Measurements from ENCODE around the gene ILF2. TPM values are rescaled to one million over a fixed set of nuclear protein-coding genes. Genes with fewer than 3 reads are reported as not detected.

Gene ILF2
- total RNA-seq, 3 donors from 2014 or later, result 92.2 to 169 (median 147) TPM

DNA sequence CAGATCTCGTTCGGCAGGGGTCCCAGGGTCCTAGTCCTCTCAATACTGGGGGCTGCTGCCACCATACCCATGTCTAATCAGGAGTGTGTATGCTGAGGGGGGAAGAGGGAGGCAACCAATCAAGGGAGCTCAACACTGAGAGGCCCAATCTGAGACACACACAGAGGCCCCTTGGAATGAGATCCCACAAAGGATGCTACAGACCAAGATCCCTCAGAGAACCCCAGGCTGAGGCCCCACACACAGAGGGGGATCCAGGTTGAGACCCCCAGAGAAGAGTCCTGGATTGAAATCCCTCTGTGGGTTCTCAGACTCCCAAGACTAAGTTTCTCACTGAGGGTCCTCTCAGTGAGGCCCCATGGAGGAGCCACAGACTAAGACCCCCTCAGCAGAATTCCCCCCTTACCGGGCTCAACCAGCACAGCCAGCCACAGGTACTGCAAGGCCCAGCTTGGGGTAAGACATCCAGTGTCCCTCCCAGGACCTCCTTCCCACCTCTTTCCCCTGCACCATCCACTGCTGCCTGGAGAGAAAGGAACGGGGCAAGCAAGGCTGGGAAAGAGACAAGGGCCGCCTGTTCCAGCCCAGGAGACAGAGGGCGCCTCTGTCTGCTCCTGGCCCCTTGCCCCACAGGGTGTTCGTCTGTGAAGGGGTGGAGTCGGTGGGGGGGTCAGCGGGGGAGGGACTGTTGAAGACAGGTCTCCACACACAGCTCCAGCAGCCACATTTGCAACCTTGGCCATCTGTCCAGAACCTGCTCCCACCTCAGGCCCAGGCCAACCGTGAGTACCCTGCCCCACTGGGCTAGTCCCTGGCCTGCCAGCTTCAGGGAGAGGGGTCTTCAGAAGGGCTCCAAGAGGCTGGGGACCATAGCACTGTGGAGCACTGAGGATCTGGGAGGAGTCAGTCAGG lies 42.8 kb downstream of the ILF2 start, which contains the start of gene S100A1:
TSS of gene S100A1 (plus strand) at position 720 of the 912 bp plus-strand sequence. CDS start 2,088 bp downstream, outside the sequence.
- peak; percentile 68 to 73 for DNase-seq (ENCODE audit: low spot score in 2 of 2)
- intact Hi-C loops (cut with DNase I; ENCODE audit: low total_unique reads), result loop anchor here (10.0 kb wide), 1 partner anchor 53 kb away; no protein-coding TSS in a partner anchor
- H3K4me3 ChIP-seq, result peak within 1 kb of the TSS; percentile 56 to 74 (median 61)
- H3K9me3 ChIP-seq, result no peaks in the 10 kb centered on the region
- H3K4me1 ChIP-seq, result peaks cover 0 to 3% of the 10 kb centered on the region in 2 donors
- TF ChIP-seq, protein P1, sequence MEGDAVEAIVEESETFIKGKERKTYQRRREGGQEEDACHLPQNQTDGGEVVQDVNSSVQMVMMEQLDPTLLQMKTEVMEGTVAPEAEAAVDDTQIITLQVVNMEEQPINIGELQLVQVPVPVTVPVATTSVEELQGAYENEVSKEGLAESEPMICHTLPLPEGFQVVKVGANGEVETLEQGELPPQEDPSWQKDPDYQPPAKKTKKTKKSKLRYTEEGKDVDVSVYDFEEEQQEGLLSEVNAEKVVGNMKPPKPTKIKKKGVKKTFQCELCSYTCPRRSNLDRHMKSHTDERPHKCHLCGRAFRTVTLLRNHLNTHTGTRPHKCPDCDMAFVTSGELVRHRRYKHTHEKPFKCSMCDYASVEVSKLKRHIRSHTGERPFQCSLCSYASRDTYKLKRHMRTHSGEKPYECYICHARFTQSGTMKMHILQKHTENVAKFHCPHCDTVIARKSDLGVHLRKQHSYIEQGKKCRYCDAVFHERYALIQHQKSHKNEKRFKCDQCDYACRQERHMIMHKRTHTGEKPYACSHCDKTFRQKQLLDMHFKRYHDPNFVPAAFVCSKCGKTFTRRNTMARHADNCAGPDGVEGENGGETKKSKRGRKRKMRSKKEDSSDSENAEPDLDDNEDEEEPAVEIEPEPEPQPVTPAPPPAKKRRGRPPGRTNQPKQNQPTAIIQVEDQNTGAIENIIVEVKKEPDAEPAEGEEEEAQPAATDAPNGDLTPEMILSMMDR (IDR thresholded peaks at IDR 0.05), result peak in 2 of 3 donors; percentile 12 to 43
- no peak for TF ChIP-seq POLR2AphosphoS5 (IDR thresholded peaks at IDR 0.05)
- no peaks in the 10 kb centered on the region for H3K36me3 ChIP-seq
- H3K27ac ChIP-seq, result peak within 1 kb of the TSS; percentile 96 to 97
- no peaks in the 10 kb centered on the region for H3K27me3 ChIP-seq

DNA sequence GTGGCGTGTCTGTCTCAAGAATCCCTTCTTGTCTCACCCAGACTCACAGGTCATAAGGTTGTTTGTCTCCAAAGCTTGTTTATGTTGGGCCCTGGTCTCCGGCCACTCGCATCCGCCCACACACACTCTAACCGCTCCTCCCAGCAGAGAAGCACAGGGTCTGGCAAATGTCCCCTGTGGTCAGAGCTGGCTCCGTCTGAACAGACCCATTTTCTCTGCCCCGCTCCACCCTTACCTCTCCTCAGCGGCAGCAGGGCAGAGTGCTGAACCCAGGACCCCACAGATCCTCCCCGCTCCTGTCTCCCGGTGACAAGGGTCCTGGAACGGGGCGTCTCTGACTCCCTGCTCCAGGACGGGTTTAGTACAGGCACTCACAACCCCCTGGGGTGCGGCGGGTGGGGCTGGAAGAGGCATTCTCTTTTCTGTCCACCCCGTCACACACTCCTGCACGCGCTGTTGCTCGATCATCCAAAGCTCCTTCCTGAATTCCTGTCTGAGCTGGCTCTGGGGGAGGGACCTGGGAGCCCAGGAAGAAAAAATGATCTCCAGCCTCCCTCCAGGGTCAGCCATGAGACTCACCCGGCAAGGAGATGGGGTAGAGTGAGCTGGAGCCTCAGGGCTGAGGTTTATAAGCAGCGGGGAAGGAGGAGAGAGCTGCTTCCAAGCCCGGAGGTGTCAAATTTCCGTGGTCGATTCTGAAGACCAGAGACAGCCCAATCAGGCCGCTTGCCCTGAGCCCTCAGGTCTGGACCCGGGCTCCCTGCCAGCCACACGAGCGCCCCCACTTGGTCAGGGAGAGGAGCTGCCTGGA lies 43.7 kb downstream of the ILF2 start, which contains the start of gene S100A13:
TSS of gene S100A13 (minus strand) at position 602 of the 811 bp plus-strand sequence. CDS start 1,033 bp downstream, outside the sequence.
- peak; percentile 70 to 74 for DNase-seq (ENCODE audit: low spot score in 2 of 2)
- Histone ChIP-seq H3K4me3 (peak within 1 kb of the TSS; percentile 56 to 74 (median 61)), H3K27ac (peak within 1 kb of the TSS; percentile 96 to 97), H3K4me1 (peaks cover 0 to 3% of the 10 kb centered on the region in 2 donors), H3K36me3 (no peaks in the 10 kb centered on the region), H3K27me3 (no peaks in the 10 kb centered on the region), H3K9me3 (no peaks in the 10 kb centered on the region)
- TF ChIP-seq POLR2AphosphoS5 (IDR thresholded peaks at IDR 0.05), result peak; percentile 75 to 93 (median 78)
- TF ChIP-seq POLR2A (IDR thresholded peaks at IDR 0.05), result peak; percentile 65
- TF ChIP-seq, protein P1 (IDR thresholded peaks at IDR 0.05), result peak in 1 of 3 donors; percentile 51
- intact Hi-C loops (cut with DNase I; ENCODE audit: low total_unique reads), result loop anchor here (10.0 kb wide), 1 partner anchor 52 kb away; no protein-coding TSS in a partner anchor

DNA sequence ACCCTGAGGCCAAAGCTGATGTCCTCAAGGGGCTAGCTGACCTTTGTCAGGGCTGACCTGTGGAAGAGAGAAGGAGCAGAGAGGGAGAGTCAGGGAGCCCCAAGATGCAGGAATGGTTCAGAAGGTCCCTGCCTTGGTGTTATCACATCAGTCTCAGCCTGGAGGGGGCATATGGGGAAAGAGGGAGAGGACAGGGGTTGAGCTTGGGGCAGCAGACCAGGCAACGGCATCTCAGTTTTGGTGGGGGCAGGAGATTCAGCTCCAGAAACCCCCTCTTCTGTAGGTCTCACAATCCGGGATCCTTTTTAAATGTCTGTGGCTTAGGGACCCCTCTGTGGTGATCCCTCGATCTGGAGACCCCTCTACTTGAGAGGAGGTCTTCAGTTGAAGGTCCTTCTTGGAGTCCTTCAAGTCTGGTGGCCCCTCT lies 44.3 kb downstream of the ILF2 start:
- H3K4me1 ChIP-seq, result peaks cover 0 to 3% of the 10 kb centered on the region in 2 donors
- intact Hi-C loops (cut with DNase I; ENCODE audit: low total_unique reads), result loop anchor here (10.0 kb wide), 1 partner anchor 52 kb away; no protein-coding TSS in a partner anchor

DNA sequence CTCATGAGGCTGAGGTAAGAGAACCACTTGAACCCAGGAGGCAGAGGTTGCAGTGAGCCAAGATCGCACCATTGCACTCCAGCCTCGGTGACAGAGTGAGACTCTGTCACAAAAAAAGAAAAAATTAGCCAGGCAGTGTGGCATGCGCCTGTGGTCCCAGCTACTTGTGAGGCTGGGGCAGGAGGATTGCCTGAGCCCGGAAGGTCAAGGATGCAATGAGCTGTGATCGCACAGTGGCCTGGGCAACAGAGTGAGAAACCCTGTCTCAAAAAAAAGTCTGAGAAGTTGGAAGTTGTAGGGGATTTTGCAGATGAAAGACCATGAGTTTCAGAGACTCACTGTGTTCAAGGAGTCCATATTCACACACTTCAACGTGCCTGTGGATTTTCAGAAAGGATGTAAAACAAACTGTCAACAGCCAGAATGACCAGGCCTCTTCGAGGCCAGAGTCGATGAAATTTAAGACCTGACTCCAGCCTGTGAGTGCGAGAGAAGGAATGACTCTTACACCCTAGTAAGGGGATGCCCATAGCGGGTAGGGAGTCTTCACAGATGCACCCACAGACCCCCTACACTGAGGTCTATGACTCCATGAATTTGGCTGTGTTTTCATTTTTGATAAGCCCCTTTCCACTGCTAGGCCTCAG lies 45.7 kb downstream of the ILF2 start:
- H3K27me3 ChIP-seq, result no peaks in the 10 kb centered on the region
- peaks cover 0 to 3% of the 10 kb centered on the region in 2 donors for H3K4me1 ChIP-seq
- H3K27ac ChIP-seq, result peak overlapping the region in 1 of 2 donors; percentile 97
- H3K4me3 ChIP-seq, result peak overlapping the region in 1 of 3 donors; percentile 74
- intact Hi-C loops (cut with DNase I; ENCODE audit: low total_unique reads), result loop anchor here (10.0 kb wide), 1 partner anchor 50 kb away; no protein-coding TSS in a partner anchor
- no peaks in the 10 kb centered on the region for H3K36me3 ChIP-seq
- no peaks in the 10 kb centered on the region for H3K9me3 ChIP-seq
- TF ChIP-seq, protein P1 (IDR thresholded peaks at IDR 0.05), result no peak
- TF ChIP-seq POLR2A (IDR thresholded peaks at IDR 0.05) (no peak), POLR2AphosphoS5 (IDR thresholded peaks at IDR 0.05) (no peak)
- DNase-seq (ENCODE audit: low spot score in 2 of 2), result no peak

More for the DNA sequence above, 44.3 kb downstream of the ILF2 start:
- Histone ChIP-seq H3K36me3 (no peaks in the 10 kb centered on the region), H3K9me3 (no peaks in the 10 kb centered on the region), H3K4me3 (peak overlapping the region; percentile 56 to 74 (median 61)), H3K27ac (peak overlapping the region; percentile 96 to 97), H3K27me3 (no peaks in the 10 kb centered on the region)
- TF ChIP-seq POLR2AphosphoS5 (IDR thresholded peaks at IDR 0.05) (no peak), POLR2A (IDR thresholded peaks at IDR 0.05) (no peak)
- TF ChIP-seq, protein P1 (IDR thresholded peaks at IDR 0.05), result no peak
- DNase-seq (ENCODE audit: low spot score in 2 of 2), result no peak

All from breast epithelium (tissue), 4 donors.